OCI-LY1 (cell line): ENCODE measurements around the gene TMEM35B.

Experiments used
- CTCF ChIP-seq: fragments of 200-600 bp; sonication (generic), shearing (Covaris generic); IDR thresholded peaks from 2 replicates; pipeline ENCODE4 v1.5.1; 2017; ENCODE audit warnings: mild to moderate bottlenecking, antibody characterized with exemption, low read length, moderate library complexity, mixed read lengths
- EZH2 ChIP-seq: fragments of 200-600 bp; sonication (generic), shearing (Covaris generic); IDR thresholded peaks from 2 replicates; pipeline ENCODE4 v1.8.0; 2017; ENCODE audit warnings: borderline replicate concordance, mixed run types, mild to moderate bottlenecking, antibody characterized with exemption, low read length, moderate library complexity, mixed read lengths

- TF ChIP-seq CTCF (no peak), EZH2 (no peak)
Measured at GRCh38 chr1:35005711-35006110, 20.6 kb upstream of the TMEM35B start.
